HEK293 (cell line): ENCODE data around the gene COL5A1.

Experiments
- BCL11A ChIP-seq: fragments of 450-650 bp; formaldehyde crosslinking; IDR thresholded peaks from 2 replicates; pipeline ENCODE4 v1.5.1; 2016; ENCODE audit warnings: low read depth, missing biosample characterization, missing genetic modification characterization
- HIC1 ChIP-seq: fragments of 450-650 bp; formaldehyde crosslinking; IDR thresholded peaks from 2 replicates; pipeline ENCODE4 v1.5.1; 2016; ENCODE audit warnings: missing biosample characterization, missing genetic modification characterization

- TF ChIP-seq HIC1: no peak
- TF ChIP-seq BCL11A (tag by site-specific recombination): no peak
These were observed 241.6 kb downstream of the COL5A1 start for GRCh38 chr9:134883040-134883782.
